CD14-positive monocyte (primary cell): ENCODE measurements around the gene LARP6. TPM values are rescaled to one million over a fixed set of nuclear protein-coding genes. Genes with fewer than 3 reads are reported as not detected.
A peak's percentile ranks its signal among the peaks of the same experiment; 100 is the strongest.

ENCODE experiments used
- DNase-seq, 3 donors: peaks; one replicate each; pipeline ENCODE4 v3.0.0-alpha.2; 2011 to 2022
- H2AFZ ChIP-seq: 2 replicates; pipeline ENCODE4 v1.6.0; 2012; ENCODE audit warnings: mild to moderate bottlenecking, low read depth, low read length, inconsistent platforms; ENCODE audit not compliant: insufficient read depth, poor library complexity, severe bottlenecking
- H3K27ac ChIP-seq, 2 donors: 1 replicate in 1 of 2; 2 replicates in 1 of 2; pipeline ENCODE4 v1.5.1; 2012 to 2013; ENCODE audit warnings: low read length in 2 of 2, control low read depth in 1 of 2, inconsistent platforms in 1 of 2, low read depth in 1 of 2, mild to moderate bottlenecking in 1 of 2
- H3K27me3 ChIP-seq, 2 donors: one replicate each; pipeline versions ENCODE4 v1.6.0 to v1.6.1; 2011 to 2013; ENCODE audit warnings: low read length in 2 of 2; ENCODE audit not compliant: control insufficient read depth in 2 of 2, insufficient read depth in 2 of 2
- H3K36me3 ChIP-seq, 2 donors: replicated peaks in 1 of 2; 1 replicate in 1 of 2; 2 replicates in 1 of 2; pipeline versions ENCODE4 v1.5.1 to v1.6.1; 2012 to 2013; ENCODE audit warnings: low read length in 2 of 2, control low read depth in 1 of 2, inconsistent platforms in 1 of 2, mild to moderate bottlenecking in 1 of 2; ENCODE audit not compliant: insufficient read depth in 2 of 2, control insufficient read depth in 1 of 2
- H3K4me1 ChIP-seq, 2 donors: 1 replicate in 1 of 2; 2 replicates in 1 of 2; pipeline versions ENCODE4 v1.5.1 to v1.6.1; 2012 to 2013; ENCODE audit warnings: low read length in 2 of 2, control low read depth in 1 of 2, inconsistent platforms in 1 of 2, mild to moderate bottlenecking in 1 of 2, moderate library complexity in 1 of 2; ENCODE audit not compliant: insufficient read depth in 2 of 2, control insufficient read depth in 1 of 2
- H3K4me2 ChIP-seq: replicated peaks from 2 replicates; pipeline ENCODE3; 2012; ENCODE audit warnings: low read length, moderate library complexity, mild to moderate bottlenecking; ENCODE audit not compliant: poor library complexity, severe bottlenecking; ENCODE audit errors: extremely low read depth
- H3K4me3 ChIP-seq, 3 experiments: fragments of 200-600 bp in 1 of 3; sonication (generic) in 1 of 3; replicated peaks in 1 of 3; 1 replicate in 2 of 3; 2 replicates in 1 of 3; pipeline ENCODE4 v1.5.1; 2011 to 2013; ENCODE audit warnings: low read length in 3 of 3, mild to moderate bottlenecking in 3 of 3, control low read depth in 2 of 3, low read depth in 2 of 3, inconsistent platforms in 1 of 3, moderate library complexity in 1 of 3
- H3K79me2 ChIP-seq: 2 replicates; pipeline ENCODE4 v1.6.0; 2012; ENCODE audit warnings: mild to moderate bottlenecking, control low read depth, inconsistent platforms, low read length, moderate library complexity; ENCODE audit not compliant: insufficient read depth
- H3K9ac ChIP-seq: 2 replicates; pipeline ENCODE4 v1.6.0; 2017; ENCODE audit warnings: low read length, mild to moderate bottlenecking; ENCODE audit not compliant: insufficient read depth, poor library complexity, severe bottlenecking
- H3K9me3 ChIP-seq, 2 donors: replicated peaks in 1 of 2; 1 replicate in 1 of 2; 2 replicates in 1 of 2; pipeline versions ENCODE4 v1.5.1 to v1.6.1; 2012 to 2013; ENCODE audit warnings: low read length in 2 of 2, control low read depth in 1 of 2; ENCODE audit not compliant: control insufficient read depth in 1 of 2, insufficient read depth in 1 of 2
- H4K20me1 ChIP-seq: 2 replicates; pipeline ENCODE4 v1.6.0; 2012; ENCODE audit warnings: mild to moderate bottlenecking, low read length, control low read depth, moderate library complexity; ENCODE audit not compliant: insufficient read depth
- H3K27ac Mint-ChIP-seq, 7 donors: one replicate each; pipeline ENCODE4 v1.8.0; 2020; ENCODE audit warnings: mild to moderate bottlenecking in 7 of 7, mixed read lengths in 7 of 7, moderate library complexity in 6 of 7, inconsistent platforms in 2 of 7
- H3K27me3 Mint-ChIP-seq, 3 donors: one replicate each; pipeline ENCODE4 v1.8.0; 2021 to 2022; ENCODE audit warnings: low read depth in 3 of 3, mild to moderate bottlenecking in 3 of 3, mixed read lengths in 3 of 3, moderate library complexity in 3 of 3, inconsistent platforms in 1 of 3
- H3K36me3 Mint-ChIP-seq, 2 donors: one replicate each; pipeline ENCODE4 v1.8.0; 2020; ENCODE audit warnings: mixed read lengths in 2 of 2, inconsistent platforms in 1 of 2, mild to moderate bottlenecking in 1 of 2
- H3K4me1 Mint-ChIP-seq: one replicate; pipeline ENCODE4 v1.8.0; 2020; ENCODE audit warnings: mild to moderate bottlenecking, mixed read lengths
- H3K4me3 Mint-ChIP-seq, 2 donors: one replicate each; pipeline ENCODE4 v1.8.0; 2020; ENCODE audit warnings: mild to moderate bottlenecking in 2 of 2, mixed read lengths in 2 of 2, moderate library complexity in 1 of 2
- H3K9me3 Mint-ChIP-seq, 7 donors: one replicate each; pipeline ENCODE4 v1.8.0; 2020 to 2022; ENCODE audit warnings: mixed read lengths in 7 of 7, mild to moderate bottlenecking in 6 of 7, moderate library complexity in 6 of 7, inconsistent platforms in 2 of 7
- WGBS: methylation state at CpG from one replicate; pipeline ENCODE4 v1.1.5; 2013; ENCODE audit warnings: missing lambda C conversion rate; ENCODE audit not compliant: insufficient coverage; 5-methylcytosine and 5-hydroxymethylcytosine counted together
- intact Hi-C, 2 donors: fragments of 100-400 bp; cut with micrococcal nuclease; formaldehyde crosslinking; loops; one replicate each; pipeline versions ENCODE4 v1.15.0 to v1.15.1; 2023
- polyA plus RNA-seq, 3 donors: library from polyadenylated mRNA; depleted of rRNA in 1 of 3; unstranded in 2 of 3; stranded (reverse) in 1 of 3; fragments of 300-500 nt in 2 of 3; fragments of >200 nt in 1 of 3; fragmentation: Illumina TruSeq in 2 of 3; gene quantifications; 1 replicate in 2 of 3; 2 replicates in 1 of 3; pipeline ENCODE4 v1.2.3, GENCODE V29; 2012 to 2021
- TF ChIP-seq, protein P1 (sequence below): fragments of 200-600 bp; IDR thresholded peaks from one replicate; pipeline ENCODE4 v1.8.0; 2022; ENCODE audit warnings: antibody characterized with exemption, mild to moderate bottlenecking

LARP6 gene
- polyA plus RNA-seq, 3 donors: not detected

DNA sequence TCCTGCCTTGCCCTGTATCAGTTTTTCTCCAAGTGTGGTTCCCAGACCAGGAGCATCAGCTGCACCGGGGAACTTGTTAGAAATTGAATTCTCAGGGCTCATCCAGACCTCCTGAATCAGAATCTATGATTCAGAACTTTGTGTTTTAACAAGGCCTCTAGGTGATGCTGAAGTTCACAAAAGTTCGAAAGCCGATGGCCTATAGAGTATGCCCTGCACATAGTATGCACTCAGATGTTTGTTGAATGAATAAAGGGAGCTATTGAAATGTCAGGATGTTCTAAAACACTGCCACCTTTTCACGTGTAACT lies 664 bp upstream of the LARP6 start:
- no peak for DNase-seq
- no peak overlapping the region for H3K27ac ChIP-seq
- WGBS: 10% methylated on average over 1 of the region's 4 CpGs
- Mint-ChIP-seq H3K4me1 (peaks cover 4% of the 10 kb centered on the region), H3K27ac (no peak overlapping the region), H3K27me3 (peaks cover 49 to 78% (median 65%) of the 10 kb centered on the region in 3 donors), H3K4me3 (peak overlapping the region; percentile 67 to 81), H3K9me3 (peaks cover 0 to 10% (median 2%) of the 10 kb centered on the region in 7 donors), H3K36me3 (peaks cover 4 to 6% of the 10 kb centered on the region in 2 donors)
- H3K9me3 ChIP-seq: peaks cover 0 to 11% of the 10 kb centered on the region in 2 donors
- H3K4me1 ChIP-seq: peaks cover 5 to 7% of the 10 kb centered on the region in 2 donors
- no peaks in the 10 kb centered on the region for H3K36me3 ChIP-seq
- H3K79me2 ChIP-seq: no peaks in the 10 kb centered on the region
- H3K9ac ChIP-seq: no peak overlapping the region
- H3K4me3 ChIP-seq: no peak overlapping the region
- H3K4me2 ChIP-seq: peak overlapping the region; percentile 60
- no peak overlapping the region for H2AFZ ChIP-seq
- H4K20me1 ChIP-seq: no peaks in the 10 kb centered on the region
- H3K27me3 ChIP-seq: peaks cover 52 to 70% of the 10 kb centered on the region in 2 donors
- intact Hi-C loops: no loop called here
- TF ChIP-seq, protein P1, sequence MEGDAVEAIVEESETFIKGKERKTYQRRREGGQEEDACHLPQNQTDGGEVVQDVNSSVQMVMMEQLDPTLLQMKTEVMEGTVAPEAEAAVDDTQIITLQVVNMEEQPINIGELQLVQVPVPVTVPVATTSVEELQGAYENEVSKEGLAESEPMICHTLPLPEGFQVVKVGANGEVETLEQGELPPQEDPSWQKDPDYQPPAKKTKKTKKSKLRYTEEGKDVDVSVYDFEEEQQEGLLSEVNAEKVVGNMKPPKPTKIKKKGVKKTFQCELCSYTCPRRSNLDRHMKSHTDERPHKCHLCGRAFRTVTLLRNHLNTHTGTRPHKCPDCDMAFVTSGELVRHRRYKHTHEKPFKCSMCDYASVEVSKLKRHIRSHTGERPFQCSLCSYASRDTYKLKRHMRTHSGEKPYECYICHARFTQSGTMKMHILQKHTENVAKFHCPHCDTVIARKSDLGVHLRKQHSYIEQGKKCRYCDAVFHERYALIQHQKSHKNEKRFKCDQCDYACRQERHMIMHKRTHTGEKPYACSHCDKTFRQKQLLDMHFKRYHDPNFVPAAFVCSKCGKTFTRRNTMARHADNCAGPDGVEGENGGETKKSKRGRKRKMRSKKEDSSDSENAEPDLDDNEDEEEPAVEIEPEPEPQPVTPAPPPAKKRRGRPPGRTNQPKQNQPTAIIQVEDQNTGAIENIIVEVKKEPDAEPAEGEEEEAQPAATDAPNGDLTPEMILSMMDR: no peak

DNA sequence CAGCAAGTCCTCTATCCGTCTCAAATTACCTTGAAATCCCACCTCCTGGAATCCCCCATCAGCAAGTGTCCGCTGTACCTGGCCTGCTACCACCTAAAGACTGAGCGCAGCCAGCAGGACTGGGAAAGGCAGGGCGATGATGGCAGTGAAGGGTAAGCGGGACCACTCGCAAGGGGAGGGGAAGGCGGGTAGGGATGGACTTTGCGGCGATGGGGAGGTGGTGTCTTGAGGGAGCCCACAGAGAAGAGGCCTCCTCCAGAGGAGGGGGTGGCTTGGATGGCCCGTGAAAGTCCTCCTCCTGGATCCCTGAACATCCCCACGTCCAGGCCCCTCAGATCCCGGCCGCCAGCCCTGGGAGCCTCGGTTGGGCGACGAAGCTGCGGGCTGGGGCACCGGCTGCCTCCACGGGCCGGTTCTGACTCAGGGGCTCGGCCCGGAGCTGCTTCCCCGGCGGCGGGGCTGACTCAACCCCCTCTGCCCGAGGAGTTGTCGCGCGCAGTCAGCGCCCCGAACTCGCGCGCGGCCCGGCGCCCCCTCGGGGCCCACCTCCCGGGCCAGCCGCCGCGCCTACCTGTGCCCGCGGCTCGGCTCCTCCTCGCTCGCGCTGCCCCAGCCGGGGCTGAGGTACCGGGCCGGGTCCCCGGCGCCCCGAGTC lies 512 bp downstream of the LARP6 start:
- H3K27ac Mint-ChIP-seq: peak overlapping the region in 1 of 7 donors; percentile 8
- Histone ChIP-seq H3K4me3 (peak overlapping the region in 1 of 3 experiments; percentile 32), H3K36me3 (no peaks in the 10 kb centered on the region), H3K4me2 (peak overlapping the region; percentile 60), H3K27ac (no peak overlapping the region), H3K9me3 (peaks cover 0 to 11% of the 10 kb centered on the region in 2 donors), H4K20me1 (no peaks in the 10 kb centered on the region), H3K79me2 (no peaks in the 10 kb centered on the region), H2AFZ (peak overlapping the region; percentile 46), H3K27me3 (peaks cover 55 to 73% of the 10 kb centered on the region in 2 donors), H3K4me1 (peaks cover 5 to 7% of the 10 kb centered on the region in 2 donors), H3K9ac (no peak overlapping the region)
- H3K4me1 Mint-ChIP-seq: peaks cover 4% of the 10 kb centered on the region
- H3K36me3 Mint-ChIP-seq: peaks cover 4 to 6% of the 10 kb centered on the region in 2 donors
- H3K9me3 Mint-ChIP-seq: peaks cover 0 to 10% (median 2%) of the 10 kb centered on the region in 7 donors
- DNase-seq: peak in 1 of 3 donors; percentile 9
- 7% methylated on average over 49 of the region's 54 CpGs for WGBS
- intact Hi-C loops: no loop called here
- TF ChIP-seq, protein P1: no peak
- peaks cover 49 to 82% (median 64%) of the 10 kb centered on the region in 3 donors for H3K27me3 Mint-ChIP-seq
- peak overlapping the region in 1 of 2 donors; percentile 80 for H3K4me3 Mint-ChIP-seq
